WTC11 (cell line): Measurements from ENCODE around the gene CDHR5.

ENCODE experiments used
- CBFB ChIP-seq: sonication (generic); formaldehyde crosslinking; IDR thresholded peaks from 2 replicates; pipeline ENCODE4 v1.8.1; 2022; ENCODE audit warnings: mild to moderate bottlenecking, low read depth, missing genetic modification reagents
- CDX4 ChIP-seq: fragments of 250-450 bp; sonication (Bioruptor Pico); IDR thresholded peaks from 2 replicates; pipeline ENCODE4 v1.9.0; 2021; ENCODE audit warnings: moderate library complexity, mild to moderate bottlenecking, inconsistent platforms, borderline replicate concordance
- JUN ChIP-seq: sonication (generic); formaldehyde crosslinking; IDR thresholded peaks from 2 replicates; pipeline ENCODE4 v1.8.0; 2023; ENCODE audit warnings: mild to moderate bottlenecking, missing genetic modification reagents
- KAT7 ChIP-seq: sonication (generic); formaldehyde crosslinking; IDR thresholded peaks from 2 replicates; pipeline ENCODE4 v1.8.1; 2023; ENCODE audit warnings: missing genetic modification reagents, mild to moderate bottlenecking, borderline replicate concordance
- MAX ChIP-seq: sonication (generic); formaldehyde crosslinking; IDR thresholded peaks from 2 replicates; pipeline ENCODE4 v1.8.0; 2022; ENCODE audit warnings: mild to moderate bottlenecking, missing genetic modification reagents
- MLX ChIP-seq: sonication (generic); formaldehyde crosslinking; IDR thresholded peaks from 2 replicates; pipeline ENCODE4 v1.8.1; 2023; ENCODE audit warnings: mild to moderate bottlenecking, missing genetic modification reagents, moderate library complexity
- NFE2L1 ChIP-seq: sonication (generic); formaldehyde crosslinking; IDR thresholded peaks from 2 replicates; pipeline ENCODE4 v1.8.1; 2023; ENCODE audit warnings: missing genetic modification reagents
- TEAD1 ChIP-seq: sonication (generic); formaldehyde crosslinking; IDR thresholded peaks from 2 replicates; pipeline ENCODE4 v1.8.0; 2022; ENCODE audit warnings: mild to moderate bottlenecking, missing genetic modification reagents
- TEAD4 ChIP-seq: sonication (generic); formaldehyde crosslinking; IDR thresholded peaks from 2 replicates; pipeline ENCODE4 v1.8.0; 2022; ENCODE audit warnings: mild to moderate bottlenecking, missing genetic modification reagents
- ZNF138 ChIP-seq: sonication (generic); formaldehyde crosslinking; conservative IDR thresholded peaks from 2 replicates; pipeline ENCODE4 v1.8.1; 2022; ENCODE audit warnings: mild to moderate bottlenecking, moderate library complexity, missing genetic modification reagents
- TF ChIP-seq, protein P1 (sequence below): fragments of 200-600 bp; IDR thresholded peaks from 2 replicates; pipeline ENCODE4 v1.8.0; 2022; ENCODE audit warnings: antibody characterized with exemption
- TF ChIP-seq, protein P2 (sequence below): sonication (generic); formaldehyde crosslinking; conservative IDR thresholded peaks from 2 replicates; pipeline ENCODE4 v1.8.1; 2022; ENCODE audit warnings: mild to moderate bottlenecking, missing genetic modification reagents

DNA sequence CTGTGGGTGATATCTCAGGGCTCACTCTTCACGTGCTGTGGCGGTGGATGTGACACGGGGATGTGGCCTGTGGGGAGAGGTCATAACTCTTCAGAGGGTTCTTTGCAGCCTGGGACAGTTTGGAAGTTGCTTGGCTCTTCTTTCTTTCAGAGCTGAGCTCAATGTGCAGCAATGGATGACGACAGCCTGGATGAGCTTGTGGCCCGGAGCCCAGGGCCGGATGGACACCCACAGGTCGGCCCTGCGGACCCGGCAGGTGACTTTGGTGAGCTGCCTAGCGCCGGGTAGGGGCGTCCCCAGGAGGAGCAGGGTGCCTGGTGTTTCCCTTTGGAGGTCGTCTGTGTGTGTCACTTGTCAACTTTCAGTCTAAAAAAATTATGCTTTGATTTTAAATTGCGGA, 43.4 kb downstream of the CDHR5 start:
- TF ChIP-seq ZNF138 (CRISPR knock-in tag): no peak
- no peak for TF ChIP-seq MAX (CRISPR knock-in tag)
- no peak for TF ChIP-seq TEAD1 (CRISPR knock-in tag)
- TF ChIP-seq, protein P1, sequence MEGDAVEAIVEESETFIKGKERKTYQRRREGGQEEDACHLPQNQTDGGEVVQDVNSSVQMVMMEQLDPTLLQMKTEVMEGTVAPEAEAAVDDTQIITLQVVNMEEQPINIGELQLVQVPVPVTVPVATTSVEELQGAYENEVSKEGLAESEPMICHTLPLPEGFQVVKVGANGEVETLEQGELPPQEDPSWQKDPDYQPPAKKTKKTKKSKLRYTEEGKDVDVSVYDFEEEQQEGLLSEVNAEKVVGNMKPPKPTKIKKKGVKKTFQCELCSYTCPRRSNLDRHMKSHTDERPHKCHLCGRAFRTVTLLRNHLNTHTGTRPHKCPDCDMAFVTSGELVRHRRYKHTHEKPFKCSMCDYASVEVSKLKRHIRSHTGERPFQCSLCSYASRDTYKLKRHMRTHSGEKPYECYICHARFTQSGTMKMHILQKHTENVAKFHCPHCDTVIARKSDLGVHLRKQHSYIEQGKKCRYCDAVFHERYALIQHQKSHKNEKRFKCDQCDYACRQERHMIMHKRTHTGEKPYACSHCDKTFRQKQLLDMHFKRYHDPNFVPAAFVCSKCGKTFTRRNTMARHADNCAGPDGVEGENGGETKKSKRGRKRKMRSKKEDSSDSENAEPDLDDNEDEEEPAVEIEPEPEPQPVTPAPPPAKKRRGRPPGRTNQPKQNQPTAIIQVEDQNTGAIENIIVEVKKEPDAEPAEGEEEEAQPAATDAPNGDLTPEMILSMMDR: no peak
- TF ChIP-seq CDX4 (CRISPR knock-in tag): no peak
- TF ChIP-seq, protein P2, sequence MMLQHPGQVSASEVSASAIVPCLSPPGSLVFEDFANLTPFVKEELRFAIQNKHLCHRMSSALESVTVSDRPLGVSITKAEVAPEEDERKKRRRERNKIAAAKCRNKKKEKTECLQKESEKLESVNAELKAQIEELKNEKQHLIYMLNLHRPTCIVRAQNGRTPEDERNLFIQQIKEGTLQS (CRISPR knock-in tag): no peak
- no peak for TF ChIP-seq CBFB
- TF ChIP-seq KAT7 (CRISPR knock-in tag): no peak
- TF ChIP-seq JUN (CRISPR knock-in tag): no peak
- no peak for TF ChIP-seq NFE2L1 (CRISPR knock-in tag)
- TF ChIP-seq MLX (CRISPR knock-in tag): no peak
- TF ChIP-seq TEAD4 (CRISPR knock-in tag): no peak
